Ascending aorta (tissue), 2 donors: ENCODE data around the gene TUBB4B. TPM values are rescaled to one million over a fixed set of nuclear protein-coding genes. Genes with fewer than 3 reads are reported as not detected.

Experiments used
- DNase-seq, 2 donors: peaks; one replicate each; pipeline ENCODE4 v3.0.0-alpha.2; 2019; ENCODE audit warnings: low spot score in 2 of 2
- H3K27ac ChIP-seq, 2 donors: fragments of 200-600 bp; sonication (generic); one replicate each; pipeline ENCODE4 v1.5.1; 2016 to 2017; ENCODE audit warnings: mild to moderate bottlenecking in 1 of 2
- H3K27me3 ChIP-seq: fragments of 200-600 bp; sonication (generic); one replicate; pipeline ENCODE4 v1.5.1; 2017
- H3K36me3 ChIP-seq, 2 donors: fragments of 200-600 bp; sonication (generic); one replicate each; pipeline ENCODE4 v1.5.1; 2016
- H3K4me1 ChIP-seq, 2 donors: fragments of 200-600 bp; sonication (generic); one replicate each; pipeline ENCODE4 v1.5.1; 2016 to 2017; ENCODE audit warnings: mild to moderate bottlenecking in 1 of 2
- H3K4me3 ChIP-seq, 2 donors: fragments of 200-600 bp; sonication (generic); one replicate each; pipeline ENCODE4 v1.5.1; 2016 to 2017; ENCODE audit warnings: mild to moderate bottlenecking in 1 of 2
- H3K9me3 ChIP-seq, 2 donors: fragments of 200-600 bp; sonication (generic); one replicate each; pipeline ENCODE4 v1.5.1; 2016
- CTCF ChIP-seq, 3 experiments: fragments of 200-600 bp in 2 of 3; fragments of 450-650 bp in 1 of 3; sonication (generic) in 2 of 3; IDR thresholded peaks; one replicate each; pipeline ENCODE4 v1.5.1; 2016 to 2019; ENCODE audit warnings: antibody characterized with exemption in 3 of 3, mild to moderate bottlenecking in 1 of 3, moderate library complexity in 1 of 3
- intact Hi-C: fragments of 100-400 bp; cut with DNase I; formaldehyde crosslinking; loops from one replicate; pipeline ENCODE4 v1.15.1; 2023
- total RNA-seq: library from RNA; depleted of rRNA; stranded (reverse); fragments of >200 nt; gene quantifications from one replicate; pipeline ENCODE4 v1.1.0, GENCODE V29; 2016

The TUBB4B gene
- total RNA-seq, 1 donor from 2014 or later: 403 TPM

- H3K4me3 ChIP-seq: no peak overlapping the region
- no peaks in the 10 kb centered on the region for H3K9me3 ChIP-seq
- peaks cover 14 to 20% of the 10 kb centered on the region in 2 donors for H3K36me3 ChIP-seq
- intact Hi-C loops: no loop called here
- H3K27ac ChIP-seq: no peak overlapping the region
- DNase-seq: no peak
- no peak for TF ChIP-seq CTCF (IDR thresholded peaks at IDR 0.05)
- H3K27me3 ChIP-seq: no peaks in the 10 kb centered on the region
- peaks cover 13 to 16% of the 10 kb centered on the region in 2 donors for H3K4me1 ChIP-seq
Measured at GRCh38 chr9:137244486-137245449, 3.7 kb downstream of the TUBB4B start.

- H3K9me3 ChIP-seq: no peaks in the 10 kb centered on the region
- H3K27me3 ChIP-seq: no peaks in the 10 kb centered on the region
- TF ChIP-seq CTCF (IDR thresholded peaks at IDR 0.05): no peak
- peaks cover 13 to 14% of the 10 kb centered on the region in 2 donors for H3K4me1 ChIP-seq
- no peak for DNase-seq
- no peak overlapping the region for H3K4me3 ChIP-seq
- H3K36me3 ChIP-seq: peaks cover 14 to 20% of the 10 kb centered on the region in 2 donors
- H3K27ac ChIP-seq: no peak overlapping the region
- intact Hi-C loops: no loop called here
Measured at GRCh38 chr9:137245450-137246421, 4.6 kb downstream of the TUBB4B start.

GRCh38 chr9:137247135-137247915 lies 6.2 kb downstream of the TUBB4B start:
- intact Hi-C loops: no loop called here
- Histone ChIP-seq H3K4me3 (no peak overlapping the region), H3K27me3 (no peaks in the 10 kb centered on the region), H3K9me3 (no peaks in the 10 kb centered on the region), H3K36me3 (peaks cover 12 to 17% of the 10 kb centered on the region in 2 donors), H3K4me1 (peaks cover 8 to 9% of the 10 kb centered on the region in 2 donors), H3K27ac (no peak overlapping the region)
- DNase-seq: no peak
- no peak for TF ChIP-seq CTCF (IDR thresholded peaks at IDR 0.05)

- TF ChIP-seq CTCF (IDR thresholded peaks at IDR 0.05): no peak
- H3K4me1 ChIP-seq: peaks cover 3 to 4% of the 10 kb centered on the region in 2 donors
- peaks cover 7 to 12% of the 10 kb centered on the region in 2 donors for H3K36me3 ChIP-seq
- H3K9me3 ChIP-seq: no peaks in the 10 kb centered on the region
- intact Hi-C loops: no loop called here
- no peak overlapping the region for H3K27ac ChIP-seq
- no peaks in the 10 kb centered on the region for H3K27me3 ChIP-seq
- no peak for DNase-seq
- no peak overlapping the region for H3K4me3 ChIP-seq
Measured at GRCh38 chr9:137247916-137248175, 6.8 kb downstream of the TUBB4B start.
